ENCODE measurements around the gene AGA. TPM values are rescaled to one million over a fixed set of nuclear protein-coding genes. Genes with fewer than 3 reads are reported as not detected.
A peak's percentile ranks its signal among the peaks of the same experiment; 100 is the strongest.

The AGA gene
- total and polyA plus RNA-seq, 5 donors: 6.2 to 10.3 (median 8.9) TPM

GRCh38 chr4:177447417-177448004 lies 5.3 kb upstream of the AGA start:
- ATAC-seq: no peak
- H3K4me1 ChIP-seq (ENCODE audit: control insufficient read depth, insufficient read depth, low read length): no peaks in the 10 kb centered on the region
- H3K9me3 ChIP-seq (ENCODE audit: control insufficient read depth, low read length): no peaks in the 10 kb centered on the region
- H3K27ac ChIP-seq (ENCODE audit: low read length): no peak overlapping the region
- intact Hi-C loops (cut with DNase I): no loop called here
- no peak overlapping the region for H3K4me3 ChIP-seq (ENCODE audit: low read length)
- no peak for DNase-seq
- 52% methylated on average over 1 of the region's 1 CpG for WGBS
- H3K27me3 ChIP-seq (ENCODE audit: control insufficient read depth, insufficient read depth): no peaks in the 10 kb centered on the region

GRCh38 chr4:177446586-177446985 lies 4.3 kb upstream of the AGA start:
- Histone ChIP-seq H3K27ac (ENCODE audit: low read length) (no peak overlapping the region), H3K4me3 (ENCODE audit: low read length) (no peak overlapping the region), H3K9me3 (ENCODE audit: control insufficient read depth, low read length) (no peaks in the 10 kb centered on the region), H3K4me1 (ENCODE audit: control insufficient read depth, insufficient read depth, low read length) (no peaks in the 10 kb centered on the region), H3K27me3 (ENCODE audit: control insufficient read depth, insufficient read depth) (no peaks in the 10 kb centered on the region)
- intact Hi-C loops (cut with DNase I): no loop called here
- ATAC-seq (no peak), DNase-seq (no peak)
- 78% methylated on average over 2 of the region's 2 CpGs for WGBS

DNA sequence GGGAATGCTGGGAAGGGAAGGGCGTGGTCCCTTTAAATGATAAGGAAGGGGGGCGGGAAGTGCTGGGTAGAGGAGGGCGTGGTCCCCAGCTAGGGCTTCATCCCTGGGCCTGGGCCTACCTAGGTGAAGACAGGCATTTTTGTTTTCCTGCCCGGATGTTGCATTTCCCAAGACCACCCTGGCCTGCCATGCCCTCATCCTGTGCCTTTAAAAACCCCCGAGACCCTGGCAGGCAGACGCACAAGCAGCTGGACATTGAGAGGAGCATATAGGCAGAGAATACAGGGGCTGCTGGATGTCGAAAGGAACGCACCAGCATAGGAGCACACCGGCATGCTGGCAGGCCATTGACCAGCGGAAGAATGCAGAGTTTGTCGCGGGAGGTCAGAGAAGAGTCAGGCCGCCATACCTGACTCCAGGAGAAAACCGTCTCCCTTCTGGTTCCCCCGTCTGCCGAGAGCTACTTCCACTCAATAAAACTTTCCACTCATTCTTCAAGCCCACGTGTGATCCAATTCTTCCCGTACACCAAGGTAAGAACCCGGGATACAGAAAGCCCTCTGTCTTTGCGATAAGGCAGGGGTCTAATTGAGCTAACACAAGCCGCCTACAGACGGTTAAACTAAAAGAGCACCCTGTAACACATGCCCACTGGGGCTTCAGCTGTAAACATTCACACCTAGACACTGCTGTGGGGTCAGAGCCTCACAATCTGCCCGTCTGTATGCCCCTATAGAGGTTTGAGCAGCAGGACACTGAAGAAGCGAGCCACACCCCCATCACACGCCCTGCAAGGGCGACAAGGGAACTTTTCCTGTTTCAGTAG lies 2.9 kb upstream of the AGA start:
- no peak for ATAC-seq
- no peak overlapping the region for H3K27ac ChIP-seq (ENCODE audit: low read length)
- H3K27me3 ChIP-seq (ENCODE audit: control insufficient read depth, insufficient read depth): no peaks in the 10 kb centered on the region
- H3K9me3 ChIP-seq (ENCODE audit: control insufficient read depth, low read length): no peaks in the 10 kb centered on the region
- intact Hi-C loops (cut with DNase I): no loop called here
- H3K4me1 ChIP-seq (ENCODE audit: control insufficient read depth, insufficient read depth, low read length): no peaks in the 10 kb centered on the region
- DNase-seq: no peak
- WGBS: 89% methylated on average over 26 of the region's 26 CpGs
- H3K4me3 ChIP-seq (ENCODE audit: low read length): no peak overlapping the region

DNA sequence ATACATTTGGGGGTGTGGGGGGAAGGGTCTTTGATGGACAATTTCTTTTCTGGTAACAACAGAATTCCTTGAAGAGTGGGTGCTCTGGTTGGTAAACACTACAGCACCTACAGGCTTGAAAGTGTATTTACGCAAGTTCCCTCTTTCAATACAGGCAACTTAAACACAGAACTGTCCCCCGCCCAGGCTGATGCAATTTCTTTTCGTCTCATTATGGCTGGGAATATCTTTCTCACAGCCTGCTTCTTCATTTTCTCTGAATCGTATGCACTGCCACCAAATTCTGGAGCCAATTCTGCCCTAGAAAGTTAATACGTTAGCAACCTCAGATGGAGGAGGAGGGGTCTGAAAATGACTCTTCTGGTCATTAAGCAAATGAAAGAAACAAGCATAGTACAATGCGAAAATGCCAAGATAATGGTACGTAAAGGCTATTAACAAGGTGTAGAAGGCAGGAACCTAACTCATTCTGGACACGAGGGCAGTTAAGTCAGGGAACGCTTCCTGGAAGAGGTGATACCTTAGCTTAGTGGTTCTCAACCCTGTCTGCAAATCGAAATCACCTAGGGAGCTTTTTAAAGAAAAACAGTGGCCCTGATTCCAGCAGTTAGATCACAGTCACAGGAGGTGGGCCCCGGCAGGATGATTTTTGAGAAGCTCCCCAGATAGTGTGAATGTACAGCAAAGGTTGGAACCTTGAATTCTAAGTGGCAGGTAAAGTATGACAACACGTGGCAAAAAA lies 1.0 kb downstream of the AGA start:
- no peak for ATAC-seq
- no peaks in the 10 kb centered on the region for H3K27me3 ChIP-seq (ENCODE audit: control insufficient read depth, insufficient read depth)
- 57% methylated on average over 12 of the region's 12 CpGs for WGBS
- no peak for DNase-seq
- H3K9me3 ChIP-seq (ENCODE audit: control insufficient read depth, low read length): no peaks in the 10 kb centered on the region
- H3K27ac ChIP-seq (ENCODE audit: low read length): peak overlapping the region; percentile 93
- H3K4me1 ChIP-seq (ENCODE audit: control insufficient read depth, insufficient read depth, low read length): no peaks in the 10 kb centered on the region
- H3K4me3 ChIP-seq (ENCODE audit: low read length): peak overlapping the region; percentile 43
- intact Hi-C loops (cut with DNase I): no loop called here

DNA sequence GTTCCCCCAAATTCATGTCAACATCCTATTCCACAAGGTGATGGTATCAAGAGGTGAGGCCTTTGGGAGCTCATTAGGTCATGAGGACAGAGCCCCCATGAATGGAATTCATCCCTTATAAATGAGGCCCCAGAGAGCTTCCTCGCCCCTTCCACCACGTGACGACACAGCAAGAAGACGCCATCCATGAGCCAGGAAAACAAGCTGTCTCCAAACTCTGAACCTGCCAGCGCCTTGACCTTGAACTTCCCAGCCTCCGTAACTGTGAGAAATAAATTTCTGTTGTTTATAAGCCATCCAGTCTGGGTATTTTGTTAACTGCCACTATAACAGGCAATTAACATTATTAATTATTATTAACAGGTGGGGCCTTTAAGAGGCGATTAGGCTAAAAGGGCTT lies 5.8 kb downstream of the AGA start:
- no peaks in the 10 kb centered on the region for H3K4me1 ChIP-seq (ENCODE audit: control insufficient read depth, insufficient read depth, low read length)
- no peaks in the 10 kb centered on the region for H3K27me3 ChIP-seq (ENCODE audit: control insufficient read depth, insufficient read depth)
- DNase-seq: no peak
- no peaks in the 10 kb centered on the region for H3K9me3 ChIP-seq (ENCODE audit: control insufficient read depth, low read length)
- intact Hi-C loops (cut with DNase I): no loop called here
- 93% methylated on average over 7 of the region's 7 CpGs for WGBS
- H3K27ac ChIP-seq (ENCODE audit: low read length): no peak overlapping the region
- H3K4me3 ChIP-seq (ENCODE audit: low read length): no peak overlapping the region
- ATAC-seq: no peak

GRCh38 chr4:177434667-177435066 lies 7.6 kb downstream of the AGA start:
- Histone ChIP-seq H3K9me3 (ENCODE audit: control insufficient read depth, low read length) (no peaks in the 10 kb centered on the region), H3K27ac (ENCODE audit: low read length) (no peak overlapping the region), H3K4me1 (ENCODE audit: control insufficient read depth, insufficient read depth, low read length) (no peaks in the 10 kb centered on the region), H3K27me3 (ENCODE audit: control insufficient read depth, insufficient read depth) (no peaks in the 10 kb centered on the region), H3K4me3 (ENCODE audit: low read length) (no peak overlapping the region)
- WGBS: 96% methylated on average over 8 of the region's 8 CpGs
- ATAC-seq: no peak
- no peak for DNase-seq
- intact Hi-C loops (cut with DNase I): no loop called here

GRCh38 chr4:177427192-177427591 lies 15.0 kb downstream of the AGA start:
- Histone ChIP-seq H3K4me1 (ENCODE audit: control insufficient read depth, insufficient read depth, low read length) (no peaks in the 10 kb centered on the region), H3K27ac (ENCODE audit: low read length) (no peak overlapping the region), H3K27me3 (ENCODE audit: control insufficient read depth, insufficient read depth) (no peaks in the 10 kb centered on the region), H3K4me3 (ENCODE audit: low read length) (no peak overlapping the region), H3K9me3 (ENCODE audit: control insufficient read depth, low read length) (no peaks in the 10 kb centered on the region)
- ATAC-seq (no peak), DNase-seq (no peak)
- 52% methylated on average over 1 of the region's 1 CpG for WGBS
- intact Hi-C loops (cut with DNase I): no loop called here

DNA sequence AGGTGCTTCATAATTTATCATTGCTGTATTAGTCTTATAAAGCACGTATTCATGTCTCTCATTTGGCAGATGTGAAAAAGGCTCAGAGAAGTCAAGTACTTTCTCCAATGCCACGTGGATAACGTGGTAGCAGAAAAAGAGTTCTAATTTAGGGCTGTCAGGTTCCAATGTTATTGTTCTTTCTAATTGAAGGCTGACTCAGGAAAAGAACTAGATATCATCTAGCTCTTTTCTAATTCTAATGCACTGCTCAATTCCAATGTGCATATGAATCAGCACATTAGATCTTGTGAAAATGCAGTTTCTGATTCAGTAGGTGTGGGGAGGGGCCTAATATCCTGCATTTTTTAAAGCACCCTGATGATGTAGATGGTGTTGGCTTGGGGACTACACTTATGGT lies 22.8 kb downstream of the AGA start:
- Histone ChIP-seq H3K4me1 (ENCODE audit: control insufficient read depth, insufficient read depth, low read length) (no peaks in the 10 kb centered on the region), H3K27me3 (ENCODE audit: control insufficient read depth, insufficient read depth) (no peaks in the 10 kb centered on the region), H3K4me3 (ENCODE audit: low read length) (no peak overlapping the region), H3K27ac (ENCODE audit: low read length) (no peak overlapping the region), H3K9me3 (ENCODE audit: control insufficient read depth, low read length) (no peaks in the 10 kb centered on the region)
- ATAC-seq (no peak), DNase-seq (no peak)
- intact Hi-C loops (cut with DNase I): no loop called here
- WGBS: 74% methylated on average over 3 of the region's 3 CpGs

- Histone ChIP-seq H3K4me3 (ENCODE audit: low read length) (no peak overlapping the region), H3K27me3 (ENCODE audit: control insufficient read depth, insufficient read depth) (no peaks in the 10 kb centered on the region), H3K9me3 (ENCODE audit: control insufficient read depth, low read length) (no peaks in the 10 kb centered on the region), H3K27ac (ENCODE audit: low read length) (no peak overlapping the region), H3K4me1 (ENCODE audit: control insufficient read depth, insufficient read depth, low read length) (no peaks in the 10 kb centered on the region)
- ATAC-seq (no peak), DNase-seq (no peak)
- intact Hi-C loops (cut with DNase I): no loop called here
Observed at GRCh38 chr4:177413656-177414055, 28.6 kb downstream of the AGA start.

DNA sequence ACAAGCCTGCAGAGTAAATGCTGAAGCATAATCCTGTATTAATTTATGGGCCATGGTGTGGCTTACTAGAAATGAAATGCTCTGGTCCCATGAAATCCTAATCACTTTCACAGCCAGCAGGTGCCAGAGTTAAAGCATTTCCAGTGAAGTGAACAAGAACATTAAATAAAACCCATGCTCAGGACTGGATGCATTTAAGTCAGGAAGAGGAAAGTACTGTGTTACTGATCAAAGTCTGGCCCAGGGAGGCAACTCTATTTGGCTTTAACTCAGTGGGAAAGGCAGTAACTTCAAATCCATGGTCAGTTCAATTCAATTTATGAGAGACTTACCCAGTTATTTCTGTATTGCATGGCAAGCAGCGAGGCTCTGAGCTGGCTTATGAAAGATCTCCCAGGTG lies 29.2 kb downstream of the AGA start:
- no peak for DNase-seq
- no peak for ATAC-seq
- WGBS: 80% methylated on average over 1 of the region's 1 CpG
- intact Hi-C loops (cut with DNase I): no loop called here
- no peak overlapping the region for H3K27ac ChIP-seq (ENCODE audit: low read length)
- no peaks in the 10 kb centered on the region for H3K27me3 ChIP-seq (ENCODE audit: control insufficient read depth, insufficient read depth)
- H3K4me1 ChIP-seq (ENCODE audit: control insufficient read depth, insufficient read depth, low read length): no peaks in the 10 kb centered on the region
- H3K4me3 ChIP-seq (ENCODE audit: low read length): no peak overlapping the region
- H3K9me3 ChIP-seq (ENCODE audit: control insufficient read depth, low read length): no peaks in the 10 kb centered on the region

- intact Hi-C loops (cut with DNase I): no loop called here
- DNase-seq (no peak), ATAC-seq (no peak)
- H3K27ac ChIP-seq (ENCODE audit: low read length): no peak overlapping the region
- H3K4me1 ChIP-seq (ENCODE audit: control insufficient read depth, insufficient read depth, low read length): no peaks in the 10 kb centered on the region
- 69% methylated on average over 5 of the region's 5 CpGs for WGBS
- H3K4me3 ChIP-seq (ENCODE audit: low read length): no peak overlapping the region
- H3K9me3 ChIP-seq (ENCODE audit: control insufficient read depth, low read length): no peaks in the 10 kb centered on the region
- H3K27me3 ChIP-seq (ENCODE audit: control insufficient read depth, insufficient read depth): no peaks in the 10 kb centered on the region
Observed at GRCh38 chr4:177411996-177412395, 30.2 kb downstream of the AGA start.
